GM12872 (cell line): ENCODE results near the gene KLHL40.

Experiments used
- TF ChIP-seq, protein P1 (sequence below): IDR thresholded peaks from 3 replicates; pipeline ENCODE4 v1.5.1; 2011; ENCODE audit warnings: low read depth, mild to moderate bottlenecking, low read length, moderate library complexity; ENCODE audit not compliant: insufficient read depth

KLHL40 gene

DNA sequence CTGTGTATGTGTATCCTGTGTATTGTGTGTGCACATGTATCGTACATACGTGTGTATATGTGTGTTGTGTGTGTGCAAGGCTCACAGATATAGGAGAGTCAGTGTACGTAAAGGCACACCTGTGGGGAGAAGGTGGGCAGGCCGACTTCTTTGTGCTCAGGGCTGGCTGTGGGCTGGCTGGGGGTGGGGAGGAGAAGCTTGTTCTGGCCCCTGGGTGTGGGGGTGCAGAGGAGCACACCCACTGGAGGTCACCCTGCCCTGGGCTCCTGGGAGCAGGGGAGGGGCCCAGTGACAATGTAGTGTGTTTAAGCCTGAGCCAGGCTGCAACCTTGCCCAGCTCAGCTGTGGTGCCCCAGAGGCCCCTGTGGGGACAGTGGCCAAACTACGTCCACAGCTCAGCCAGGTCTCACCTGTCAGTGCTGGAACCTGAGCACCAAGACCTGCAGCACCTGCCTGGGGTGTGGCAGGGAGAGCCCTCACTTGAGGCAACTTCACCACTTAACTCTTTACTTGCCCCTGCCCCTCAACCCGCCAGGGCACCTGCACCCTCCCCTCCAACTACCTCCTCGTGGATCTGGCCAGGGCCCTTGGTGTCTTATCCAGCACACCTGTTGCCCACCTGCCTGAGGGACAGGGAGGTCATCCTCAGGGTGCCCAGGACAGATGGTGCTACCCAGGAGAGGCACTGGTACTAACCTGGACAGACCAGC, 19.9 kb downstream of the KLHL40 start:
- TF ChIP-seq, protein P1, sequence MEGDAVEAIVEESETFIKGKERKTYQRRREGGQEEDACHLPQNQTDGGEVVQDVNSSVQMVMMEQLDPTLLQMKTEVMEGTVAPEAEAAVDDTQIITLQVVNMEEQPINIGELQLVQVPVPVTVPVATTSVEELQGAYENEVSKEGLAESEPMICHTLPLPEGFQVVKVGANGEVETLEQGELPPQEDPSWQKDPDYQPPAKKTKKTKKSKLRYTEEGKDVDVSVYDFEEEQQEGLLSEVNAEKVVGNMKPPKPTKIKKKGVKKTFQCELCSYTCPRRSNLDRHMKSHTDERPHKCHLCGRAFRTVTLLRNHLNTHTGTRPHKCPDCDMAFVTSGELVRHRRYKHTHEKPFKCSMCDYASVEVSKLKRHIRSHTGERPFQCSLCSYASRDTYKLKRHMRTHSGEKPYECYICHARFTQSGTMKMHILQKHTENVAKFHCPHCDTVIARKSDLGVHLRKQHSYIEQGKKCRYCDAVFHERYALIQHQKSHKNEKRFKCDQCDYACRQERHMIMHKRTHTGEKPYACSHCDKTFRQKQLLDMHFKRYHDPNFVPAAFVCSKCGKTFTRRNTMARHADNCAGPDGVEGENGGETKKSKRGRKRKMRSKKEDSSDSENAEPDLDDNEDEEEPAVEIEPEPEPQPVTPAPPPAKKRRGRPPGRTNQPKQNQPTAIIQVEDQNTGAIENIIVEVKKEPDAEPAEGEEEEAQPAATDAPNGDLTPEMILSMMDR, result no peak

DNA sequence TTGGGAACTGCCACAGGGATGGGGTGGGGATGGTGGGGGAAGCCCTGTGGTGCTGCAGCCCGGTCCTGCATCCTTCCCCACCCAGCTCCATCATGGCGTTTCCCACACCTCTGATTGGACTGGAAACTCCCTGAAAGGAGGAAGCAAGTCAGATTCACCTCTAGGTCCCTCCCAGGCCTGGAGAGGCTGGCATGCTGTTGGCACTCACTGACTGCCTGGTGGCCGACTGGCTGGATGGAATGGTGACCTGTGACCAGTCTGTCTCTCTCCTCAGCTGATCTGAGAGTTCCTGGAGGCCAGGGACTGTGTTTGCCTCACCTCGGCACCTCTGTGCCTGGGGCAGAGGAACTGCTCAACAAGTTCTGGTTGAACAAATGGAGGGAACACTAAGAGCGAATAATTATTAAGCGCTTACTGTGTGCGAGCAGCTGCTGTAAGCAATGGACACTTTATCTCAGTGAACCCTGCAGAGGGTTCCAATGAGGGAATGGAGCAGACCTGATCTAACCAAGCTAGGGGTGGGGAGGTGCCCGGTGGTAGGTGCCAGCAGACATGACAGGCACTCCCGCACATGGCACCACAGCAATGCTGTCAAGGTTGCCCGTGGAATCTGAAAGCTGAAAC, 20.7 kb downstream of the KLHL40 start:
- TF ChIP-seq, protein P1, result no peak

DNA sequence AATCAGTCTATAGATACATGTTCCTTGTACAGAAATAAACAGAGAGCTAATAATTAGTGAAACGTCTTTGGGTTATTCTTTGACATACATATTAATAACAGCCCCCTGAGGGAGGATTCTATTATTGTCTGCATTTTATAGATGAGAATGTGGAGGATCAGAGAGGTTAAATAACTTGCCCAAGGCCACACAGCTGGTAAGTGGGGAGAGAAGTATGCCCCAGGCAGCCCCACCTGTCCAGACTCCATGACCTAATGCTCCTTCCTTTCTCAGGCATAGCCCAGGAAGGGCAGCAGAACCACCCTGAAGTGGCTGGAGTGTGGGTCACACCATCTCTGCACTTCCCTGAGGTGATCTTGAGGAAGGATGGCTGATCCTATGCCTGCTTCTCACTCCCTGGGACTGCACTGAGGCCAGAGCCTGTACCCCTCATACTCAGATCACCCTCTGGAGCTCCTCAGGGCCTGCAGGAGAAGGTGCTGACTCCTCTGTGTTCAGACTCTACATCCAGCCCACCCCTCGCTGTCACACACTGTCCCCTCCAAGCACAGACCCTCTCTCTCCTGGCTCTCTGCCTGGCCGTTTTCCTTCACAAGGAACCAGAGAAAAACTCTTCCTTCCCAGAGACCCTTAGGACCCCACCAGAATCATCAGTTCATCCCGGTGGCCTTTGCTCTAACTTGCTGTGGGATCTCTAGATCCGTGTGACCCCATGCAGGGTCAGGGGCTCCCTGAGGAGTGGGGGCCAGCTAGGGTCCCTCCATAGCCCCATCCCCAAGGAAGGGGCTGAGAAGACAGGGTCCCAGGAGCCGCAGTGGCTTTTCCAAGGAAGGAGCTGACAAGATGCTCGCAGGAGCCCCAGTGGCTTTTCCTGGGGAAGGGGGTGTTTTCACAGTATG, 21.6 kb downstream of the KLHL40 start:
- TF ChIP-seq, protein P1, result no peak

DNA sequence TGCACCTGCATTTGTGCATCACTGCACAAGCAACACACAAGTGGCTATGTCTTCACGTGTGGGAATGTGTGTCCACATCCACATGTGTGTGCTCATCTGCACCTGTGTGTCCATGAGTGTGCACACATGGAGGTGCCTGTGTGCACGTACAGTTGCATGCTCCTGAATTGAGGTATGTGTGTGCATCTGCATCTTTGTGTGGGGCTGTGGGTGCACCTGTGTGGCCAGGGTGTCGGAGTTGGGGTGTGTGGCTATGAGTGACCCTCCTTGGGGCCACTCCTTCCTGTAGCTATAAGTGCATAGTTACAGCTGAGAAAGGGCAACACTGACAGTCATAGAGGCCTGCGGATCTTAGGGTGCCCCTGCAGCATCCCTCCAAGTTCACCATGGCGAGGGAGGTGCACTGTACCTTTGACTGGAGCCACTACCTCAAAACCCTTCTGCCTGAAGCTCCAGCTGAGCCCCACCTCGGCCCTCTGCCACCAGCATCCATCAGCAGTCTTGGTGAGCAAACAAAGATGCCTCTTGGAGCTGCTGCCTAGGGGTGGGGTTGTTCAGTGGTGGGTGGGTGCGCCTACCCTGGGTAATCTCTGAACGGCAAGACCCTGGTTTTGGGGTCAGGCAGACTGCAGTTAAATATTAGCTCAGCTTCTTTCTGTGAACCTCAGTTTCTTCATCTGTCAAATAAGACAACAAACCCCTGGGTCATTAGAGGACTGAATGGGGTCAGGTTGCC, 22.5 kb downstream of the KLHL40 start:
- TF ChIP-seq, protein P1, result no peak

DNA sequence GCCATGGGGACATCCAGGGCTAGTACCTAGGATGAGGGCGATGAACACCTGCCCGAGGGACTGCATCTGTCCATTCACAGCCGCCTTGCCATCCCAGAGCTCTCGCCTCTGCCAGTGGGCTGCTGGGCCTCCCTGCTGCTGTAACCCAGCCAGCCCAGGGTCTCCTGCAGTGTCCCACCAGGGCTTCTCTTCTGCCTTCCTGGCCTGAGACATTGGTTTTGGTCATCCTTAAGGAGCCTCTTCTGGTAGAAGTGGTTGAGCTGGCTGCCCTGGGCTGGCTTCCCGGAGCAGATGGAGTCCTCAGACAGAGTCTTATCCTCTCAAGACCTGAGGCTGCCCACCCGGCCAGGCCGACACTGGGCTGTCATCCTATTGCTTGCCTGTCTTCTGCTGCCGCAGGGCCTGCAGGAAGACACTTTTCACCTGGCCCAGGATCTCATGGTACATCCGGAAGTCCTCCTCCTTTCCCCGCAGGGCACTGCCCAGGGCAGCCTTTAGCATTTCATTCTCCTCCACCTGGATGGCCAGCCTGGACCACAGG, 23.3 kb downstream of the KLHL40 start:
- TF ChIP-seq, protein P1, result no peak

DNA sequence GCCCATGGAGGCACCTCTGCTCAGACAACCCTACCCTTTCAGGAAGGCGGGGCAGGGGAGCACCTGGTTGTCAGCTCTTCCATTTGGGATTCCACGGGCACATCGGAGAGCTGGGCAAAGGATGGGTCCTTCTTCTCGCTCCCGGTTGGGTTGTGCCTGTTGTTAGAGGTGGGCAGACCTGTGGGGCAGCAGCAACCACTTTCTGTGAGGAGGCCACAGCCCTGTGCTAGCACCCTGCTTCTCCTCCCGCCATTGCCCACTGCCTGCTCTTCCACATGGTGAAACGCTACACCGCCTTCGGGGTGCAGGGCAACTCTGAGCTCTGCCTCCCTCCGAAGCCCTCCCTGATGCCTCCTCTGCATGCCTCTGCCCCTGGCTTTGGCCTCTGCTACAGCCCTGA, 24.3 kb downstream of the KLHL40 start:
- TF ChIP-seq, protein P1, result no peak
